ENCODE results near the gene FBRSL1.
"Not testable (repeated sequence)": the region's sequence is repeated elsewhere in the genome, so short reads cannot be mapped to it uniquely, and the experiment has no call there.

FBRSL1 gene

DNA sequence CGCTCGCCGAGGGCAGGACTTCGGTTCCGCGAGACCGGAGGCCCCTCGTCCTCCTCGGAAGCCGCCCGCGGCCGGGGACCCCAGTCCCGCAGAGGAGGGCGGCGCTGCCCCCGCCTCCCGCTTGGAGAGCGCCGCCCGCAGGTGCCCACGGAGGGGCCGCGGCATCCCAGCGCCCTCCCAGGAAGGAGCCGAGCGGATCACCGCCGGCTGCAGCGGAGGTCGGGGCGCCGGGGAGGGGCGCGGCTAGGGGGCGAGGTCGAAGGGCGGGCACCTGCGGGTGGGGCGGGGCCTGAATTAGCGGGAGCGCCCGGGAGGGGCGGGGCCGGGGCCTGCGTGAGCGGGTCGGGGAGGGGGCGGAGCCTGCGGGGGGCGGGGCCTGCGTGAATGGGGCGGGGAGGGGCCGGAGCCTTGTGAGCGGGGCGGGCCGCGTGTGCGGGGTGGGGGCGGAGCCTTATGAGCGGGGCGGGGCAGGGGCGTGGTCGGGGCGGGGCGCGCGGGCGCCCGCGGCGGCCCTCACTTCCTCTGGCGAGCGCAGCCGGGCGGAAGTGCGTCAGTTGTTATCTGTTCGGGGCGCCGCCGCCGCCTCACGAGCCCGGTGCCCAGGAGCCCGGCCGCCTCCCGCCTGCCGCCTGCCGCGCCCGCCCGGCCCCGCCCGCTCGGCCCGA, at the start of gene FBRSL1:
TSS of gene FBRSL1 (plus strand) at position 550 of the 665 bp plus-strand sequence.
- TF ChIP-seq CTCF (IDR thresholded peaks at IDR 0.05; ENCODE audit: insufficient read depth, low read length, missing control alignments): no peak
- peak within 1 kb of the TSS; percentile 70 for H3K4me3 ChIP-seq (ENCODE audit: low read depth, low read length)
- CTCF ChIA-PET: no interaction called here
- POLR2A ChIA-PET: no interaction called here
- no peak for DNase-seq (ENCODE audit: low read depth, low spot score)

- DNase-seq (ENCODE audit: low read depth, low spot score); CTCF ChIA-PET; H3K4me3 ChIP-seq (ENCODE audit: low read depth, low read length); POLR2A ChIA-PET: not testable (repeated sequence)
Measured at GRCh38 chr12:132440420-132440819, 49.5 kb upstream of the FBRSL1 start.

DNA sequence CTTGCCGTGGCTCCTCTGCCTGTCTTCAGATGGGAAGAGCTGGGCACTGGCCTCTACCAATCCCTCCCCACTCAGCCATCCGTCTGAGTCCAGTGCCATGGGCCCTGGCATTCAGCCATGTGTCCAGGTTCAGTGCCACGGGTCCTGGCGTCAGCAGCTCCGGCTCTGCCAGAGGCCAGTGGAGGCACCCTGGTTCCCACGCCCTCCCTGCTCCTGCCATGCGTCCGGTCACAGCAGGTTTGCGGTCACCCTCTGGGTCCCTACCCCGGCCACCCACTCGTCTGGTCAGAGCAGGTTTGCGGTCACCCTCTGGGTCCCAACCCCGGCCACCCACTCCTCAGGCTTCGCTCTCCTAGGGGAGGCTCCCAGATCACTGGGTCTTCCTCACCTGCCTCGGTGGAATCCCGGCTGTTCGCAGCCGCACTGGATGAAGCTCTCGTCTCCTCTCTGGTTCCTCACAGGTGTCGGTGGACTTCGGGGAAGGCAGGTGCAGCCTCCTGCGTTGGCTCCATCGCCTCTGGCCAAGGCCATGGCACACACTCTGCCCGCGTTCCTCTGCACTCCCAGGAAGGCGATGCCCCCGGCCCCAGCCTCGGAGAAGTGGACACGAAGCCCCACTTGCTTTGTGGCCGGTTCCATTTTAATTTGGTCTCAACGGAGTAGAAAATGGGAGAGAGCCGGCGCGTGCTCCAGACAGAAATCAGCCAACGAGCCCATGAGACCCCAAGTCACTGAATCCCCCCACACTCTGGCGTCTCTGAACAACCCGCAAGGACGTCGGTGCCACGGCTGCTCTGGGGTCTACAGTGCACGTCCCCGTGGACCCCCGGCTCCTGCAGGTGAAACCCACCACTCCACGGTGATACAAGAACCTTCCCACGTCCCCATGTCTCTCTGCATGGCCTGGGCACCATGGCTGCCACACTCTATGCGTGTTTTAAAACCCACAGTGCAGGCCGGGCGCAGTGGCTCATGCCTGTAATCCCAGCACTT, 47.8 kb upstream of the FBRSL1 start:
- ChIA-PET POLR2A (no interaction called here), CTCF (interaction anchor here (1.0 to 1.3 kb wide), 2 partner anchors 28 to 104 kb away, joined by 3 to 4 read pairs; no protein-coding TSS in a partner anchor)
- H3K4me3 ChIP-seq (ENCODE audit: low read depth, low read length): no peak overlapping the region
- TF ChIP-seq CTCF (IDR thresholded peaks at IDR 0.05; ENCODE audit: insufficient read depth, low read length, missing control alignments): no peak
- DNase-seq (ENCODE audit: low read depth, low spot score): no peak

- no peak for TF ChIP-seq CTCF (IDR thresholded peaks at IDR 0.05; ENCODE audit: insufficient read depth, low read length, missing control alignments)
- ChIA-PET CTCF (interaction anchor here (1.3 kb wide), 1 partner anchor 26 kb away, joined by 3 read pairs; no protein-coding TSS in a partner anchor), POLR2A (no interaction called here)
- DNase-seq (ENCODE audit: low read depth, low spot score): no peak
- H3K4me3 ChIP-seq (ENCODE audit: low read depth, low read length): no peak overlapping the region
Measured at GRCh38 chr12:132443091-132443490, 46.9 kb upstream of the FBRSL1 start.

DNA sequence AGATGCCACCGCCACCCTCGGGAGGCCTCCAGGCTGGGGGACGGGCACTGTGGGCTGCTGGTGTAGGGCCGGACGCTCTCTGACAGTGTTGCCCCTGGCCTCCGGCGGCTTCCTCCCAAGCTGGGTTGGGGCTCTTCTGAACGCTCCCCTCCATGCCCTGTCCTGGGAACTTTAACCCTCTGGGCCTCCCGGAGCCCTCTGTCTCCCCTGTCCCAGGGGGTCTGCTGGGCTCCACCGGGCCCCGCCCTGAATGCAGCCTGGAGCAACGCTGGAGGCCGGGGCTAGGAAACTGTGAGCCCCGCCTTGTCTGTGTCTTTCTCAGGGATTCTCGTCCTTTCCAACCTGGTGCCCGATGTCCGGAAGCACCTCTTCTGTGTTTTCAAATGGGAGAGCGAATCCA, 45.7 kb upstream of the FBRSL1 start:
- no peak for DNase-seq (ENCODE audit: low read depth, low spot score)
- ChIA-PET CTCF (interaction anchor here (1.3 kb wide), 1 partner anchor 27 kb away, joined by 3 read pairs; no protein-coding TSS in a partner anchor), POLR2A (no interaction called here)
- no peak overlapping the region for H3K4me3 ChIP-seq (ENCODE audit: low read depth, low read length)
- no peak for TF ChIP-seq CTCF (IDR thresholded peaks at IDR 0.05; ENCODE audit: insufficient read depth, low read length, missing control alignments)

- no peak for TF ChIP-seq CTCF (IDR thresholded peaks at IDR 0.05; ENCODE audit: insufficient read depth, low read length, missing control alignments)
- DNase-seq (ENCODE audit: low read depth, low spot score): no peak
- peak overlapping the region; percentile 12; the same call in 1 of the 2 replicates for H3K4me3 ChIP-seq (ENCODE audit: low read depth, low read length)
- ChIA-PET POLR2A (no interaction called here), CTCF (no interaction called here)
Measured at GRCh38 chr12:132444957-132445883, 44.7 kb upstream of the FBRSL1 start.

Data from AG04449 (cell line).